ENCODE results near the gene AVL9. TPM values are rescaled to one million over a fixed set of nuclear protein-coding genes. Genes with fewer than 3 reads are reported as not detected.
A peak's percentile ranks its signal among the peaks of the same experiment; 100 is the strongest.

AVL9 gene
- total RNA-seq, 1 donor from 2014 or later = 46.8 TPM

- H3K4me3 Mint-ChIP-seq (ENCODE audit: unreplicated experiment) = no peak overlapping the region
Measured at GRCh38 chr7:32481176-32481575, 14.1 kb upstream of the AVL9 start.

DNA sequence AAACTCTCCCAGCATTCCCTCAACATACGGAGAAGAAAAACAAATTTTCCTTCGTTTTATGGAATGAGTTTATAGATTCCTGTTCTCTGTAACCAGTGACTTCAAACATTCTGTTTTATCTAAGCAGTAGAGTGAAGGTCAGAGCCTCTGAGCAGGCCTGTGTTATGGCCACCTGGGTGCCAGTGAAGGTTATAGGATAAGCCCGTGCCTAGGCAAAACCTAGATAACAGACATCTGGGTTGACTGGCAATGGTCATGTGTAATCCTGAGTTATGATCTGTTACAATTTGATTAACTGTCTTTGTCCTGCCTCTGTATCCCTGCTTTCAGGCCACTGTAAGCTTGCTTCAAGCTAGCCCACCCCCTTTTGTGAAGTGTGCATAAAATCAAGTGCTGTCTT lies 13.4 kb upstream of the AVL9 start:
- Mint-ChIP-seq H3K9me3 (ENCODE audit: unreplicated experiment) (no peaks in the 10 kb centered on the region), H3K36me3 (ENCODE audit: unreplicated experiment) (no peaks in the 10 kb centered on the region), H3K4me3 (ENCODE audit: unreplicated experiment) (no peak overlapping the region), H3K27me3 (ENCODE audit: unreplicated experiment) (no peaks in the 10 kb centered on the region), H3K27ac (ENCODE audit: unreplicated experiment) (no peak overlapping the region), H3K4me1 (ENCODE audit: low read depth, unreplicated experiment) (no peaks in the 10 kb centered on the region)
- no peak for DNase-seq
- TF ChIP-seq CTCF (IDR thresholded peaks at IDR 0.05; ENCODE audit: partially characterized antibody, unreplicated experiment) = no peak

More at GRCh38 chr7:32481176-32481575, 14.1 kb upstream of the AVL9 start:
- no peak for TF ChIP-seq CTCF (IDR thresholded peaks at IDR 0.05; ENCODE audit: partially characterized antibody, unreplicated experiment)
- Mint-ChIP-seq H3K4me1 (ENCODE audit: low read depth, unreplicated experiment) (no peaks in the 10 kb centered on the region), H3K36me3 (ENCODE audit: unreplicated experiment) (no peaks in the 10 kb centered on the region), H3K27me3 (ENCODE audit: unreplicated experiment) (no peaks in the 10 kb centered on the region), H3K9me3 (ENCODE audit: unreplicated experiment) (no peaks in the 10 kb centered on the region), H3K27ac (ENCODE audit: unreplicated experiment) (no peak overlapping the region)
- DNase-seq = no peak

DNA sequence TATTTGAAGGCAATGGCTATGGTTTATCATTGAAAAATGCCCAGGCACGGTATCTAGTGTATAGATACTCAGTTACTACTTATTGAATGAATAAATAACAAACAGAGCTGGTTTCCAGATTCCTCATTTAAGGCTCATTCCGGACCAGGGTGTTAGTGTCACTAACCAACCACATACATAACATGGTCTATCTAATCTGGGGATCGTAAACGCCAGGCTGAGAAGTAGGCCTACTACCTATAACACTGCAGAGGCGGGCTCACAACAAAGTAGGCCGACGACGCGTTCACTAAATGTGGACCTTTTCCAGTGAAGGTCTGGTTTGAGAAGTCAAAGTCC lies 5.5 kb upstream of the AVL9 start:
- Mint-ChIP-seq H3K36me3 (ENCODE audit: unreplicated experiment) (no peaks in the 10 kb centered on the region), H3K27ac (ENCODE audit: unreplicated experiment) (peak overlapping the region; percentile 93), H3K4me1 (ENCODE audit: low read depth, unreplicated experiment) (peaks cover 7% of the 10 kb centered on the region), H3K4me3 (ENCODE audit: unreplicated experiment) (peak overlapping the region; percentile 91), H3K9me3 (ENCODE audit: unreplicated experiment) (peaks cover 5% of the 10 kb centered on the region), H3K27me3 (ENCODE audit: unreplicated experiment) (peaks cover 5% of the 10 kb centered on the region)
- TF ChIP-seq CTCF (IDR thresholded peaks at IDR 0.05; ENCODE audit: partially characterized antibody, unreplicated experiment) = no peak
- no peak for DNase-seq

DNA sequence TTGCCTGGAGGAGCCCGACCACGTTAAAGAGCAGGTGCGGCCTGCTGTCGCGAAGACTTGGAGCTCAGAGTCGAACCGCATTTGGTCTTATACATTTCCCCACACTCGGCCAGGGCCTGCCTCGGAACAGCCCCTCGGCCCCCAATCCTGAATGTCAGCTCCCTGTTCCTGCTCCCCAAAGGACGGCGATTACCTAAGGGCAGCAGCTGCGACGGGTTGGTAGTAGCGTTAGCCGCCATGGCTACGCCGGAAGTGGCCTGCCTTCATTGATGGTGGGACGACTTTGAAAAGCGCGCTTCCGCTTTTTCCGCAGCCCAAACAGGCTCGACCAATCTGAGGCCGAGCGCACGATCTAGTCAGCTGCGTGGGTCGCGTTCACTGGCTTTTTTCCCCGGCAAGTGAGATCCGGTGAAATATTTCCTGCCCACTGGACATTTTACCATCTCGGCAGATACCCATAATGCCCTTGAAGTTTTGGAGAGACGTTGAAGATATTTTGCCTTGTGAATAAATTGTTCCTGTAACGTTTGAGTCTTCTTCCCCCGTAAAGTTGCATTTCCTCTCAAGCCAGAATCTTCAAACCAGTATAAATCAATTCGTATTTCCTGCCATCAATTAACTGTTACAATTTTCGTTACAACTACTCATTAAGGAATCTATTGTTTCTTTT lies 5.0 kb upstream of the AVL9 start, which contains the start of gene LSM5:
TSS of gene LSM5 (minus strand) at position 254 of the 670 bp plus-strand sequence. CDS start at position 239, 15 bp downstream.
- Mint-ChIP-seq H3K4me1 (ENCODE audit: low read depth, unreplicated experiment) (peaks cover 7% of the 10 kb centered on the region), H3K27me3 (ENCODE audit: unreplicated experiment) (peaks cover 7% of the 10 kb centered on the region), H3K4me3 (ENCODE audit: unreplicated experiment) (peak within 1 kb of the TSS; percentile 91), H3K27ac (ENCODE audit: unreplicated experiment) (peak within 1 kb of the TSS; percentile 93), H3K36me3 (ENCODE audit: unreplicated experiment) (no peaks in the 10 kb centered on the region), H3K9me3 (ENCODE audit: unreplicated experiment) (peaks cover 8% of the 10 kb centered on the region)
- peak; percentile 89 for DNase-seq
- TF ChIP-seq CTCF (IDR thresholded peaks at IDR 0.05; ENCODE audit: partially characterized antibody, unreplicated experiment) = no peak

- Mint-ChIP-seq H3K27ac (ENCODE audit: unreplicated experiment) (peak overlapping the region; percentile 79), H3K9me3 (ENCODE audit: unreplicated experiment) (peaks cover 9% of the 10 kb centered on the region), H3K4me1 (ENCODE audit: low read depth, unreplicated experiment) (peaks cover 4% of the 10 kb centered on the region)
Measured at GRCh38 chr7:32494946-32495297, 367 bp upstream of the AVL9 start.

More at GRCh38 chr7:32494946-32495297, 367 bp upstream of the AVL9 start:
- peak overlapping the region; percentile 94 for H3K4me3 Mint-ChIP-seq (ENCODE audit: unreplicated experiment)
- TF ChIP-seq CTCF (IDR thresholded peaks at IDR 0.05; ENCODE audit: partially characterized antibody, unreplicated experiment) = no peak
- peaks cover 5% of the 10 kb centered on the region for H3K27me3 Mint-ChIP-seq (ENCODE audit: unreplicated experiment)
- no peaks in the 10 kb centered on the region for H3K36me3 Mint-ChIP-seq (ENCODE audit: unreplicated experiment)
- DNase-seq = no peak

All from glutamatergic neuron (in vitro differentiated cells).